Mucosa of descending colon (tissue), 3 donors: ENCODE results near the gene TAF4. TPM values are rescaled to one million over a fixed set of nuclear protein-coding genes. Genes with fewer than 3 reads are reported as not detected.

Experiments used
- ATAC-seq: fragments of 200-7000 bp; cut with Tn5 transposase; one replicate; pipeline ENCODE4 v1.9.1; 2020; ENCODE audit warnings: mild to moderate bottlenecking, moderate library complexity
- DNase-seq, 3 donors: peaks; one replicate each; pipeline ENCODE4 v3.0.0-alpha.2; 2020
- H3K36me3 ChIP-seq: fragments of 200-600 bp; one replicate; pipeline ENCODE4 v1.8.0; 2021; ENCODE audit warnings: low read depth, mild to moderate bottlenecking
- H3K4me1 ChIP-seq: fragments of 200-600 bp; one replicate; pipeline ENCODE4 v1.8.0; 2021; ENCODE audit warnings: low read depth, mild to moderate bottlenecking
- H3K4me3 ChIP-seq: fragments of 200-600 bp; one replicate; pipeline ENCODE4 v1.8.0; 2021; ENCODE audit warnings: mild to moderate bottlenecking
- H3K9me3 ChIP-seq: fragments of 200-600 bp; one replicate; pipeline ENCODE4 v1.8.0; 2021; ENCODE audit warnings: mild to moderate bottlenecking
- intact Hi-C, 2 donors: fragments of 100-400 bp; cut with DNase I in 1 of 2; cut with micrococcal nuclease in 1 of 2; formaldehyde crosslinking; loops; one replicate each; pipeline versions ENCODE4 v1.11.0 to v1.11.1; 2022; cut with DNase I, micrococcal nuclease
- total RNA-seq, 3 donors: library from RNA; stranded (reverse); fragmentation: NEBNext Ultra II Directional in 2 of 3; extraction: Animal tissue kit (Norgen Biotek cat#: 25700) in 2 of 3; gene quantifications; one replicate each; pipeline versions ENCODE4 v1.2.1 to v1.2.4, GENCODE V29; 2021 to 2023
- TF ChIP-seq, protein P1 (sequence below): fragments of 200-600 bp; IDR thresholded peaks from one replicate; pipeline ENCODE4 v1.8.0; 2022; ENCODE audit warnings: antibody characterized with exemption, mild to moderate bottlenecking
- donor health status: DM: no; HTN: no; CAD: no; lungs with moderate emphysema.
- donor health status: DM: no; HTN: no; CAD: no.
- donor health status: DM: no; HTN: yes; CAD: no.

The TAF4 gene
- total RNA-seq, 3 donors from 2014 or later = 23.8 to 28.3 (median 27.5) TPM

DNA sequence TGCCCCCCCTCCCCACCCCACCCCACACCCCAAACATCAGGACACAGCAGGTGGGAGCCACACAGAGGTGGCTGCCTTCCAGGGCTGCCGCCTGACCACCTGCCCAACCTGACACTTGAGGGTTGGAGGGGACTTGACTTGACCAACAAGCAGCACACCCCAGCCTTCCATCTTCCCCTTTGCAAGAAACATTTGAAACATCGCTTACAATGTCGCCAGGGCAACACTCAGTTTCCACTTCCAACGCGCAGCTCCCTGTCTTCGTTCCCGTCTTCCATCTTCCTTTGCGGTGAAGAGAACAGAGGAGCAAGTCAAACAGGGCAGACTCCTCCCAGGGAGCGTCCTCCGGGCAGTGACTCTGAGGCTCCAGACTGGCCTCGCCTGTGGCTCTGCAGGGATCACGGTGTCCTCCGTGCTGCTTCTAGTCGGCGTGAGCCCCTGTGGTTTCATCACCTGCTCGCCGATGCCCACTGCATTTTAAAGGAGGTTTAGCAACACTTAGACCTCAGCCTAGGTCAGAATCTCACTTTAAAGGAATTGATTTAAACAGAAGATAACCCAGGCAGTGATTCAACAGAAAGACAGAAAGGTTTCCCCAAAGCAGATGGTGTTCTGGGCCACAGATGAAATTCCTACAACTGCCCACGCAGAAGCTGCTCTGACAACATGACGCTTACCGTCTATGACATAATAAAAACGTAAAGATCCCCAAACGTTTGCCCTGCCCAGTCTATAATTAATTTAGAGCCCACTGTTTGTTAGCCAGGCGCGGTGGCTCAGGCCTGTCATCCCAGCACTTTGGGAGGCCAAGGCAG is 130.8 kb downstream of the TAF4 start:
- ATAC-seq = no peak
- TF ChIP-seq, protein P1, sequence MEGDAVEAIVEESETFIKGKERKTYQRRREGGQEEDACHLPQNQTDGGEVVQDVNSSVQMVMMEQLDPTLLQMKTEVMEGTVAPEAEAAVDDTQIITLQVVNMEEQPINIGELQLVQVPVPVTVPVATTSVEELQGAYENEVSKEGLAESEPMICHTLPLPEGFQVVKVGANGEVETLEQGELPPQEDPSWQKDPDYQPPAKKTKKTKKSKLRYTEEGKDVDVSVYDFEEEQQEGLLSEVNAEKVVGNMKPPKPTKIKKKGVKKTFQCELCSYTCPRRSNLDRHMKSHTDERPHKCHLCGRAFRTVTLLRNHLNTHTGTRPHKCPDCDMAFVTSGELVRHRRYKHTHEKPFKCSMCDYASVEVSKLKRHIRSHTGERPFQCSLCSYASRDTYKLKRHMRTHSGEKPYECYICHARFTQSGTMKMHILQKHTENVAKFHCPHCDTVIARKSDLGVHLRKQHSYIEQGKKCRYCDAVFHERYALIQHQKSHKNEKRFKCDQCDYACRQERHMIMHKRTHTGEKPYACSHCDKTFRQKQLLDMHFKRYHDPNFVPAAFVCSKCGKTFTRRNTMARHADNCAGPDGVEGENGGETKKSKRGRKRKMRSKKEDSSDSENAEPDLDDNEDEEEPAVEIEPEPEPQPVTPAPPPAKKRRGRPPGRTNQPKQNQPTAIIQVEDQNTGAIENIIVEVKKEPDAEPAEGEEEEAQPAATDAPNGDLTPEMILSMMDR = no peak
- H3K4me3 ChIP-seq = no peak overlapping the region
- H3K36me3 ChIP-seq = no peaks in the 10 kb centered on the region
- H3K9me3 ChIP-seq = no peaks in the 10 kb centered on the region
- no peaks in the 10 kb centered on the region for H3K4me1 ChIP-seq
- intact Hi-C loops = no loop called here
- peak in 2 of 3 donors; percentile 7 to 29 for DNase-seq

DNA sequence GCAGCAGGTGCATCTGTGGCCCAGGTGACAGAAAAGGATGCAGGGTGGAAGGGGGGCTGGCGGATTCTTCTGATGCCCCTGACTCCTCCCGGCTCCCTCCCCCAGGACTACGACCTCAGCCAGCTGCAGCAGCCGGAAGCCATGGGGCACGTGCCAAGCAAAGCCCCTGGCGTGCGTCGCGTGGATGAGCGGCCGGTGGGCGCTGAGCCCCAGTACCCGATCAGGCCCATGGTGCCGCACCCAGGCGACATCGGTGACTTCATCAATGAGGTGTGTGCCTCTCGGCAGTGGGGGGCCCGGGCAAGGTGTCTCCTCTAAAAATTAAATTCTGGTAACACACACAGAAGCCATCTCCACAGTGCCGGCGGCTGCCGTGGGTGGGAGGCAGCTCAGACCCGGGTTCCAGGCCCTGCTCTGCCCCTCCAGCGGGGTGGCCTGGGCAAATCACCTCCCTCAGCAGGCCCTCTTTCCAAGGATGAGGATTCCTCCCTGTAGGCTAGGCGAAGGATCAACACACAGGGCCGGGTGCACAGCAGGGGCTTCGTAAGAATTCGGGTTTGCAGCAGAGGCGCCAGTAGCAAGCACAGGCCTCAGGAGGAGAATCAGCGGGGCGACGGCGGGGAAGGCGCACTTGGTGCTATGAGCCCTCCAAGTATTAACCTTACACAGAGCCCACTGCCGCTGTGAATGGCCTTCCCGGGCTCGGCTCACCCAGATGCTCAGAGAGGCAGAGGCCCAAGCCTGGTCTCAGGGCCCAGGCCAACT is 131.5 kb downstream of the TAF4 start:
- DNase-seq = peak in 2 of 3 donors; percentile 14 to 36
- Histone ChIP-seq H3K36me3 (no peaks in the 10 kb centered on the region), H3K4me1 (no peaks in the 10 kb centered on the region), H3K4me3 (no peak overlapping the region), H3K9me3 (no peaks in the 10 kb centered on the region)
- no peak for ATAC-seq
- intact Hi-C loops = no loop called here
- TF ChIP-seq, protein P1 = no peak

DNA sequence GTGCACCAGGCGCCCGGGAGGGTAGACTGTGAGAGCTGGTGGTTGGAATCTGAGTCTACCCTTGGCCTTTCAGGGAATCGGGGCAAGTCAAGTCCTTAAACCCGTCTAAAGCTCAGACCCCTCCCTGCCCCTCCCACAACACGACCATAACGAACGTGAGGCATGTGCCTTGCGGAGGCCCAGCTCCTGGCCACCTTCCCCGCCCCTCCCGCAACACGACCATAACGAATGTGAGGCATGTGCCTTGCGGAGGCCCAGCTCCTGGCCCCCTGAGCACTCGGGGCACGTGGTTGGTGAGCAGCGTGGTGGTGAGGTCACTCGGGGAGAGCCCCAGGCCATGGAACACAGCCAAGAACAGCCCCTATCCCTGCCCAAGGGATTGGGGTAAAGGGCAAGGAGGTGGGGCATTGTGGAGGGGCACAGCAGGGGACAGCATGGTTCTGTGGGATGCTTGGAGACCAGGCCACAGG is 132.2 kb downstream of the TAF4 start:
- intact Hi-C loops = no loop called here
- no peak for ATAC-seq
- no peaks in the 10 kb centered on the region for H3K4me1 ChIP-seq
- no peaks in the 10 kb centered on the region for H3K36me3 ChIP-seq
- H3K4me3 ChIP-seq = no peak overlapping the region
- DNase-seq = peak in 2 of 3 donors; percentile 1 to 33
- H3K9me3 ChIP-seq = no peaks in the 10 kb centered on the region
- TF ChIP-seq, protein P1 = no peak

DNA sequence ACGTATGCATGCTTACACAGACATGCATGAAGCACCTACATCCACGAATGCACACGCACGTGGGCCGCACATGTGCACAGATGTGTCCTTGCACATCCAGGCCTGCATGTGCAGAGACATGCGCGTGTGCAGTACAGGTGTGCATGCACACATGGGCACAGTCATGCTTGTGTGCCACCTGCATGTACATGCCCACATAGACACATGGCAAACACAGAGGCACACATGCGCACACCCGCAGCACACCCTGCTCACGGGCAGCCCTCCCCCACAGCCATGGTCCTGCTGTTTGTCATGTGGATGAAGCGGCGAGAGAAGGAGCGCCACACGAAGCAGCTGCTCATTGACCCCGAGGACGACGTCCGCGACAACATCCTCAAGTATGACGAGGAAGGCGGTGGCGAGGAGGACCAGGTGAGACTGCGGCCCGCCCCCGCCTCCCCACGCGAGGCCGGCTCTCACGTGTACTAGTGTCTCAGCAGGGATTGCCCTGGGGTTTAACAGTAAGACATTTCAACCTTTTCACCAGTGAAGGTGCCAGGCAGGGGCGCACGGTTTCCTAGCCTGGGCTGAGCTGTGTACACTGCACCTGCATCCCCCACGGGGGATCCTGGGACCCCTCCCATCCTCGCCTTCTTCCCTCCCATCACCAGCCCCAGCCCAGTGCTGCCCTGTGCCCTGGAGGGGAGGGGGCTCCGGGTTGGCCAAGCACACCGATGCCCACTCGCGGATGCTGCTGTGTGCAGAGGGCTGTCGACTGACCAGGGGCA is 132.8 kb downstream of the TAF4 start:
- ATAC-seq (no peak), DNase-seq (peak in 2 of 3 donors; percentile 5 to 41)
- Histone ChIP-seq H3K4me1 (no peaks in the 10 kb centered on the region), H3K4me3 (no peak overlapping the region), H3K36me3 (no peaks in the 10 kb centered on the region), H3K9me3 (no peaks in the 10 kb centered on the region)
- intact Hi-C loops = no loop called here
- TF ChIP-seq, protein P1 = no peak

DNA sequence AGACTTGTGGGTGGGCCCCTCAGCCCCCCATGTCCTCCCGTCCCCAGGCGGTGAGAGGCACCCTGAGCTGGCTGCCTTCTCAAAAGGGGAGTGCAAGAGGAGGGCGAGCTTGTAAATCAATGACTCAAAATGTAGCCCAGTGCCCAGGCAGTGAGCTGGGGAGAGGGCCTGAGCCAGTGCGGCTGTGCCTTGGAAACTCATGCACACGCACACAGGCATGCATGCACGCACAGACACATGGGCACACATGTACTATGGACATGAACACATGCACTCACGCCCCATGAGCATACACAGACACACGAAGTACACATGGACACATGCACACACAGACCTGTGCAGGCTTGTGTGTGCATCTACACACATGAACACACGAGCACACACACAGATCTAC is 133.5 kb downstream of the TAF4 start:
- H3K36me3 ChIP-seq = no peaks in the 10 kb centered on the region
- intact Hi-C loops = no loop called here
- no peak for ATAC-seq
- H3K9me3 ChIP-seq = no peaks in the 10 kb centered on the region
- no peaks in the 10 kb centered on the region for H3K4me1 ChIP-seq
- DNase-seq = peak in 1 of 3 donors; percentile 5
- no peak overlapping the region for H3K4me3 ChIP-seq
- TF ChIP-seq, protein P1 = no peak
